ENCODE results near the gene MAGI1. TPM values are rescaled to one million over a fixed set of nuclear protein-coding genes. Genes with fewer than 3 reads are reported as not detected.
A peak's percentile ranks its signal among the peaks of the same experiment; 100 is the strongest.

Gene MAGI1
- total RNA-seq, 1 experiment from 2014 or later, result 38.6 TPM

DNA sequence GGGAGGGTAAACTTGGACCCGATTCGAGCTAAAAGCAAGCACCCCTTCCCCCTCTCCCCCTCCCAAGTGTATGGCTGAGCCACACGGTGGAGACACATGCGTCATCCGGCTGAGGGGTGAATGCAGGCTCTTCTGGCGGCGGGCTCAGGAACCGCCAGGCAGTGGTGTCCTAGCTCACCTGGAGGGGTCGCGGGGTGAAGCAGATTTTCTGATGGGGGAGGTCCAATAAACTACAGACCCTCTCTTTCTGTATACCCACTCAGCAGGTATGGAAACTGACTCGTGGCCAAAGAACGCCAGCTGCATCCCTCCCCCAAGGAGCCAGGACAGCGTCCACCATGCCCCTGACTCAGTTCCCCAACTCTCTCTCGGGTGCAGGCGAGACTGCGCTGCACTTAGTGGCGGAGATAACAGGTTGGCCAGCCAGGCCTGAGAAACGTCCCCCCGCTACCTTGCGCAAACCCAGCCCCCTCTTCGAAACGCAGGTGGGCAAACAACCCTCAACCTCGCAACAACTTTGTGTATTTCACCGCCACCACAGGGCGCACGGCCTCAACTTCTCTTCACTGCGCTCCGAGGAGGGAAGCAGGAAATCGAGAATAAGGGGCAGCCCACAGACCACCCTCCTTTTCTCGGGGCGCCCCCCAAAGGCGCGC lies 1.3 kb downstream of the MAGI1 start:
- Histone ChIP-seq H3K4me1 (ENCODE audit: control insufficient read depth in 1 of 2, insufficient read depth in 2 of 2, low read length in 2 of 2) (peaks cover 26 to 28% of the 10 kb centered on the region in 2 experiments), H4K20me1 (ENCODE audit: insufficient read depth) (no peaks in the 10 kb centered on the region), H3K36me3 (ENCODE audit: control insufficient read depth in 1 of 2, insufficient read depth in 2 of 2, low read length in 2 of 2) (no peaks in the 10 kb centered on the region), H3K4me2 (ENCODE audit: low read length) (peak overlapping the region; percentile 91), H3K9me3 (ENCODE audit: control insufficient read depth in 1 of 2, insufficient read depth in 1 of 2, low read depth in 1 of 2, low read length in 2 of 2) (no peaks in the 10 kb centered on the region), H3K79me2 (ENCODE audit: insufficient read depth, low read length) (peaks cover 57% of the 10 kb centered on the region), H3K9me2 (ENCODE audit: insufficient read depth) (no peaks in the 10 kb centered on the region), H3K4me3 (replicated peaks in 1 of 2; ENCODE audit: low read depth in 1 of 2, low read length in 2 of 2) (peak overlapping the region; percentile 81 to 91), H2AFZ (ENCODE audit: low read depth, low read length, poor library complexity, severe bottlenecking) (peak overlapping the region; percentile 12), H3K27ac (ENCODE audit: low read depth, low read length) (peak overlapping the region; percentile 88), H3K27me3 (ENCODE audit: insufficient read depth, low read length) (no peaks in the 10 kb centered on the region), H3K9ac (ENCODE audit: low read length) (peak overlapping the region; percentile 81)
- ChIA-PET CTCF (no interaction called here), POLR2A (interaction anchor here (1.0 kb wide), 1 partner anchor 15 kb away, joined by 5 read pairs; no protein-coding TSS in a partner anchor), RAD21 (ENCODE audit: low non-redundant PET in 1 of 2, low total read pairs in 2 of 2, uncharacterized antibody in 2 of 2, unreplicated experiment in 2 of 2) (no interaction called here)
- intact Hi-C loops (cut with micrococcal nuclease), result loop anchor here (5.0 kb wide), 2 partner anchors 160 to 250 kb away; no protein-coding TSS in a partner anchor
- ATAC-seq (peak; percentile 51), DNase-seq (ENCODE audit: low read depth, low spot score) (no peak)
- no TSS peak for BruUV-seq (replicated peaks)
- TF ChIP-seq SIN3A (IDR thresholded peaks at IDR 0.05; ENCODE audit: low read depth), result no peak
- no peak for TF ChIP-seq EGR1 (IDR thresholded peaks at IDR 0.05; ENCODE audit: low read depth)
- no peak for TF ChIP-seq SRF (IDR thresholded peaks at IDR 0.05; ENCODE audit: low read depth)
- TF ChIP-seq ZFX (IDR thresholded peaks at IDR 0.05), result no peak
- no peak for TF ChIP-seq TCF7L2 (IDR thresholded peaks at IDR 0.05; ENCODE audit: borderline replicate concordance, extremely low read depth, insufficient read depth, insufficient read length)
- TF ChIP-seq ZNF274 (IDR thresholded peaks at IDR 0.05; ENCODE audit: low read depth, low read length), result no peak
- TF ChIP-seq ATF3 (IDR thresholded peaks at IDR 0.05), result no peak
- TF ChIP-seq RAD21 (IDR thresholded peaks at IDR 0.05; ENCODE audit: low read depth), result peak; percentile 45; the same call in 1 of the 2 replicates
- no peak for TF ChIP-seq YY1 (IDR thresholded peaks at IDR 0.05; ENCODE audit: extremely low read depth, insufficient replicate concordance, low read depth, low read length)
- TF ChIP-seq, protein P1, sequence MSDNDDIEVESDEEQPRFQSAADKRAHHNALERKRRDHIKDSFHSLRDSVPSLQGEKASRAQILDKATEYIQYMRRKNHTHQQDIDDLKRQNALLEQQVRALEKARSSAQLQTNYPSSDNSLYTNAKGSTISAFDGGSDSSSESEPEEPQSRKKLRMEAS (IDR thresholded peaks at IDR 0.05), result peak; percentile 49; the same call in 1 of the 2 replicates
- 0 out of 2 replicates have a peak, but pooled peaks have one; percentile 5 for TF ChIP-seq SP1 (IDR thresholded peaks at IDR 0.05; ENCODE audit: low read depth)
- TF ChIP-seq EZH2 (IDR thresholded peaks at IDR 0.05), result no peak
- 0 out of 2 replicates have a peak, but pooled peaks have one; percentile 46 for TF ChIP-seq CBX3 (IDR thresholded peaks at IDR 0.05; ENCODE audit: low read depth)
- no peak for TF ChIP-seq EZH2phosphoT487 (IDR thresholded peaks at IDR 0.05; ENCODE audit: borderline replicate concordance)
- TF ChIP-seq CEBPB (IDR thresholded peaks at IDR 0.05; ENCODE audit: low read depth), result no peak
- TF ChIP-seq, protein P2, sequence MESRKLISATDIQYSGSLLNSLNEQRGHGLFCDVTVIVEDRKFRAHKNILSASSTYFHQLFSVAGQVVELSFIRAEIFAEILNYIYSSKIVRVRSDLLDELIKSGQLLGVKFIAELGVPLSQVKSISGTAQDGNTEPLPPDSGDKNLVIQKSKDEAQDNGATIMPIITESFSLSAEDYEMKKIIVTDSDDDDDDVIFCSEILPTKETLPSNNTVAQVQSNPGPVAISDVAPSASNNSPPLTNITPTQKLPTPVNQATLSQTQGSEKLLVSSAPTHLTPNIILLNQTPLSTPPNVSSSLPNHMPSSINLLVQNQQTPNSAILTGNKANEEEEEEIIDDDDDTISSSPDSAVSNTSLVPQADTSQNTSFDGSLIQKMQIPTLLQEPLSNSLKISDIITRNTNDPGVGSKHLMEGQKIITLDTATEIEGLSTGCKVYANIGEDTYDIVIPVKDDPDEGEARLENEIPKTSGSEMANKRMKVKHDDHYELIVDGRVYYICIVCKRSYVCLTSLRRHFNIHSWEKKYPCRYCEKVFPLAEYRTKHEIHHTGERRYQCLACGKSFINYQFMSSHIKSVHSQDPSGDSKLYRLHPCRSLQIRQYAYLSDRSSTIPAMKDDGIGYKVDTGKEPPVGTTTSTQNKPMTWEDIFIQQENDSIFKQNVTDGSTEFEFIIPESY (IDR thresholded peaks at IDR 0.05; ENCODE audit: extremely low read depth, insufficient replicate concordance, low read length), result no peak
- no peak for TF ChIP-seq ELF1 (IDR thresholded peaks at IDR 0.05; ENCODE audit: borderline replicate concordance, low read depth)
- TF ChIP-seq, protein P3, sequence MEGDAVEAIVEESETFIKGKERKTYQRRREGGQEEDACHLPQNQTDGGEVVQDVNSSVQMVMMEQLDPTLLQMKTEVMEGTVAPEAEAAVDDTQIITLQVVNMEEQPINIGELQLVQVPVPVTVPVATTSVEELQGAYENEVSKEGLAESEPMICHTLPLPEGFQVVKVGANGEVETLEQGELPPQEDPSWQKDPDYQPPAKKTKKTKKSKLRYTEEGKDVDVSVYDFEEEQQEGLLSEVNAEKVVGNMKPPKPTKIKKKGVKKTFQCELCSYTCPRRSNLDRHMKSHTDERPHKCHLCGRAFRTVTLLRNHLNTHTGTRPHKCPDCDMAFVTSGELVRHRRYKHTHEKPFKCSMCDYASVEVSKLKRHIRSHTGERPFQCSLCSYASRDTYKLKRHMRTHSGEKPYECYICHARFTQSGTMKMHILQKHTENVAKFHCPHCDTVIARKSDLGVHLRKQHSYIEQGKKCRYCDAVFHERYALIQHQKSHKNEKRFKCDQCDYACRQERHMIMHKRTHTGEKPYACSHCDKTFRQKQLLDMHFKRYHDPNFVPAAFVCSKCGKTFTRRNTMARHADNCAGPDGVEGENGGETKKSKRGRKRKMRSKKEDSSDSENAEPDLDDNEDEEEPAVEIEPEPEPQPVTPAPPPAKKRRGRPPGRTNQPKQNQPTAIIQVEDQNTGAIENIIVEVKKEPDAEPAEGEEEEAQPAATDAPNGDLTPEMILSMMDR (IDR thresholded peaks at IDR 0.05 in 2 of 3, conservative IDR thresholded peaks at IDR 0.05 in 1 of 3; ENCODE audit: borderline replicate concordance in 1 of 3, insufficient read depth in 1 of 3, low read depth in 2 of 3, low read length in 2 of 3), result peak; percentile 22 to 28 (median 25); a peak in 2 of 6 replicates
- no peak for TF ChIP-seq REST (IDR thresholded peaks at IDR 0.05; ENCODE audit: low read depth)
